Measurements from ENCODE around the gene CTNND2.
A peak's percentile ranks its signal among the peaks of the same experiment; 100 is the strongest.
"Not testable (repeated sequence)": the region's sequence is repeated elsewhere in the genome, so short reads cannot be mapped to it uniquely, and the experiment has no call there.

The CTNND2 gene

GRCh38 chr5:11467588-11467987 lies 436.7 kb downstream of the CTNND2 start:
- DNase-seq (ENCODE audit: low read depth, low spot score): peak; percentile 52

DNA sequence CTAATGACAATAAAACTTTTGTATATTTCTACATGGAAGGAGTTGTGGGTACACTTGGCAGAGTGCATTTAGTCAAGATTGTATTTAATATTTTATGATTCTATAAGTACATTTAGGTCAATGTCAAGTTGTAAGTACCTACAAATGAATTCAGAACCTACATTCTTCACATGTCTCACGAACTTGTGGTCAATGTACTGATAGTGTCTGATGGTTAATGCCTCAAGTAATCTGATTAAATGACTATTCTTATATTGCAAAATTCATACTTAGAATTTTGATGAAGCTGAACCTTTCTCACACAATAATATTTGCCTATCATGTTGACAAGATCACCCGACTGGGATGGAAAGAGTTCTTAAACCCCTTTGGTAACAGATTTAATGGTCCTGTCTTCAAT lies 444.5 kb downstream of the CTNND2 start:
- DNase-seq (ENCODE audit: low read depth, low spot score): no peak

GRCh38 chr5:11455505-11455904 lies 448.7 kb downstream of the CTNND2 start:
- no peak for DNase-seq (ENCODE audit: low read depth, low spot score)

GRCh38 chr5:11452852-11453251 lies 451.4 kb downstream of the CTNND2 start:
- peak; percentile 13 for DNase-seq (ENCODE audit: low read depth, low spot score)

GRCh38 chr5:11449966-11450365 lies 454.3 kb downstream of the CTNND2 start:
- no peak for DNase-seq (ENCODE audit: low read depth, low spot score)

DNA sequence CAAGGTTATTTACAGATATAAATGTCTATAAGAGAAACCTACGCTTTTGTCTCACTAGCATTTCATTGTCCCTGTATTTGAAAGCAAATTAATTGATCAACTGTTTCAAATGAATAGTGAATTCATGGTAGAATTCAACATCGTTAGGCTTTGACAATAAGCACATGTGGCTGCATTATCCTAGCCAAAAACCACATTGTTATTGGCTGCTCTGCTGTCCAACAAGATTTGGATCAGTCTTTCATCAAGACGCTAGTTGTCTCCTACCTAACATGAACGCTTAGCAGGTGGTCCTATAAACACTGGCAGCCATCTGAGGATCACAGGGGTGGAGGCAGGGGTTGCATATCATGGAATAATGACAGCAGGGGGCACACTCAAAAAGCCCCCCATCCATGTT lies 455.0 kb downstream of the CTNND2 start:
- DNase-seq (ENCODE audit: low read depth, low spot score): no peak

- DNase-seq (ENCODE audit: low read depth, low spot score): peak; percentile 3
Observed at GRCh38 chr5:11443831-11444230, 460.4 kb downstream of the CTNND2 start.

DNA sequence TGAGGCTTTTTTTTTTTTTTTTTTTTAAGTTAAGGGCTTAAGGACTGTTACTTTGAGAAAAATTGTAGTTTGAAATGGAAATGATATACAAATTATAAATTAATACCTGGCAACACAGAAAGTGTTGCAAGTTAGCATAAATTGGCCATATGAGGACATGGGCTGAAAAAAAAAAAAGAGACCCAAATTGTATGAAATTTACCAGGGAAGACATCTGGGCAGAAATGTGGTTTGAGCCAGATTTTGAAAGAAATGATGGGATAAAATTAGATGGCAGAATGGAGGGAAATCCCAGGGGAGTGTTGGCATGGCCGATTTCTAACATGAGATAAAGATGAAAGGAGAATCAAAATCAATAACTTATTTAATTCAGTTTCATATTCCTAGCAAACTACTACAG lies 472.1 kb downstream of the CTNND2 start:
- no peak for DNase-seq (ENCODE audit: low read depth, low spot score)

- DNase-seq (ENCODE audit: low read depth, low spot score): no peak
Observed at GRCh38 chr5:11429254-11429653, 475.0 kb downstream of the CTNND2 start.

GRCh38 chr5:11427569-11427968 lies 476.7 kb downstream of the CTNND2 start:
- no peak for DNase-seq (ENCODE audit: low read depth, low spot score)

GRCh38 chr5:11426442-11426841 lies 477.8 kb downstream of the CTNND2 start:
- no peak for DNase-seq (ENCODE audit: low read depth, low spot score)

GRCh38 chr5:11422342-11422741 lies 481.9 kb downstream of the CTNND2 start:
- DNase-seq (ENCODE audit: low read depth, low spot score): no peak

GRCh38 chr5:11420969-11421368 lies 483.3 kb downstream of the CTNND2 start:
- no peak for DNase-seq (ENCODE audit: low read depth, low spot score)

DNA sequence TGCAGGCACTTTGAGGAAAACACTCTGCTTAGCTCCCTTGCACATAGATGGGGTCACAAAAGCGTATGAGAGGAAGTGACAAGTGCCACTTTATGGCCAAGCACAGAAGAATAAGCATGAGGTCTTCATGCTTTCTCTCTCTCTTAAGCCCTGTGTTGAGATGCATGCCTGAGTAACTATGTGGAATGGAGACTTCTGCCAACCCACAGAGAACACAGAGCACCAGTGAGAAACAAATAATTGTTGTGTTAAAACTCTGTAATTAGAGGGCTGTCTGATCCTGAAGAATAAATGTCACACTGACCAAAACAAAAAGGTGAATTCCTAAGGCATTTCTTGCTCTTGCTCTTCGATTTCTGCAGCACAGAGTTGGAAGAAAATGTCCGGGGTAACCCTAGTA lies 488.5 kb downstream of the CTNND2 start:
- peak; percentile 87 for DNase-seq (ENCODE audit: low read depth, low spot score)

DNA sequence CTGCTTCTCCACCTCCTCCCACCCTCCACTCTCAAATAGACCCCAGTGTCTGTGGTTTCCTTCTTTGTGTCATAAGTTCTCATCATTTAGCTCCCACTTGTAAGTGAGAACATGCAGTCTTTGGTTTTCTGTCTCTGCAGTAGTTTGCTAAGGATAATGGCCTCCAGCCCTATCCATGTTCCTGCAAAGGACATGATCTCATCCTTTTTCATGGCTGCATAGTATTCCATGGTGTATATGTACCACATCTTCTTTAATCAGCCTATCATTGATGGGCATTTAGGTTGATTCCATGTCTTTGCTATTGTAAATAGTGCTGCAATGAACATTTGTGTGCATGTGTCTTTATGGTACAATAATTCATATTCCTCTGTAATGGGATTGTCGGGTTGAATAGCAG lies 489.5 kb downstream of the CTNND2 start:
- DNase-seq (ENCODE audit: low read depth, low spot score): not testable (repeated sequence)

- no peak for DNase-seq (ENCODE audit: low read depth, low spot score)
Observed at GRCh38 chr5:11411621-11412020, 492.6 kb downstream of the CTNND2 start.

DNA sequence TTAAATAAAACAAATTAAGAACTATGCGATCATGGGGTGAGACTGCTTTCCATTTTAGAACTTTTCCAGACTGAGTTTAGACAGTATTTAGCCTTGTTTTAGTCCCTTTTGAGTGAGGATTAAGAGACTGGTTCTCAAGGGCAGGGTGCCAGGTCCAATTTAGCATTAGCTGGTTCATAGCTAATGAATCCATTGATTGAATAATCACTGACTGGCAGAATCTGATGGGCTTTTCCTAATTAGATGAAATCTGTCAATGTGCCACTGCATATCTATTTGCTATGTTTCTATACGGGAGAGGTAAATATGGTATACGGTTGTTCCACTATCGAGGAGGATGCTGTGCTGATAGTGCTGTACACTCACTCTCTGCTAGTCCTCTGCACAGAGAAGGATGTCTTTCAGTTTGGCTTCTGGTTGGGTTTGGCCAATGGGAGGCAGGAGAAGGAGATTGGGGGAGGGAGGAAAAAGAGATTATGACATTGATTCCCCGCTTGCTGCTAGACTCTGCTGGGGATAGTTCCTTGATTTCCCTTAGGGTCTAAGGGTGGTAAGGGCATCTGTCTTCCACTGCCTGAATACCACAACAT lies 496.6 kb downstream of the CTNND2 start:
- peak; percentile 16 for DNase-seq (ENCODE audit: low read depth, low spot score)

- no peak for DNase-seq (ENCODE audit: low read depth, low spot score)
Observed at GRCh38 chr5:11400316-11400715, 503.9 kb downstream of the CTNND2 start.

DNA sequence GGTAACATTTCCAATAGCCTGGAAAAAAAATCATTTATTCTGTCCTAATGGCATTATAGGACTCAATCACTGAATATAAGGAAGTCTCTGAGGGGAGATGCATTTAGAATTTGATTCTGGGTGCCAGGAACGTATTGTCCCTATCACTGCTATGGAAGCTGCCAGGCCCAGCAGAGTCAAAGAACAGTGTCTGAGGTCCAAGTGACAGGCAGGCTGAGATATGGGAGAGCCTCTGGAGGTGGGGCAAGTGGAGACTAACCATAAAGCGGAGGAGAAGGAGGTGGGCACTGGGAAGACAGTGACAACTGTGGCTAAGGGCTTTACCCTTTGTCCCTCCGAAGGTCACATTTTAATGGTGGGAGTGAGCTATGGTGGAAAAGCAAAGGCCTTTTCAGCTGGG lies 505.5 kb downstream of the CTNND2 start:
- no peak for DNase-seq (ENCODE audit: low read depth, low spot score)

DNA sequence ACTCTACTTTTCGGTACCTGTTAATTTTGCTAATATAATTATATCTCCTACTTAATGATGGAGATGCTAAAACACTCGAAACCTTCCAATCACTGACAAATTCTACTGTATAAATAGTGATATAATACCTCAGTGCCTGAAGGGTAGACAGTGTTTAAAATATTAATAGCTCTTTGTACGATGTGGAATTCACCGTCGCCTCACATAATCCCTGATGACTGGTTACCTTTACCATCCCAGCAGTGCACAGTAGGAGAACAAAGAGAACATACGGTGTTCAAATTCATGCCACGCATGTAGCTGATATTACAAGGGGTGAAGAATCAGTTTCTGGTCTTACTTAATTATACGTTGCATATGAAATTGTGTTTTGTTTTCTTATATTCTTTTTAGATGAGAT lies 506.7 kb downstream of the CTNND2 start:
- no peak for DNase-seq (ENCODE audit: low read depth, low spot score)

- DNase-seq (ENCODE audit: low read depth, low spot score): no peak
Observed at GRCh38 chr5:11396917-11397316, 507.3 kb downstream of the CTNND2 start.

GRCh38 chr5:11394933-11395332 lies 509.3 kb downstream of the CTNND2 start:
- DNase-seq (ENCODE audit: low read depth, low spot score): no peak

DNA sequence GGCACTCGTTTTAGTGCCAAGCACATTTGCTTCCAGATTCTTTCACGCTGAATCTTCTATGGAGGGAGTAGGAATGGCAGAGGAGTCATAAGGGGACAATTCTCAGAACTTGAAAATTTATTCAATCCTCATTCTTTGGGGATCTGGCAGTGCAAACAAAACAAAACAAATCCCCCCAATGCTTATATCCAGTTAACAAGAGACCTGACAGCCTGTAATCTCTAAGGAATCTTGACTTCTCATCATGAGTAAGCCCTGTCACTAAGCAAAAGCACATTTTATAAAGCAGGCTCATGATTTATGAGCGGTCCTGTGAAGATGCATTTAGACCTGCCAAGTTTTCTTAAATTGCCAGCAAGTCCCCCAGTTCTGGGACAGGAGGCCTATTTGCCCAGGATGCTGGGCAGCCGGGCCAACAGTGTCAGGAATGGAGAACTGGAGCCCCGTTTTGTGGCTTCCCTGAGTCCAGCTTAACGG lies 513.9 kb downstream of the CTNND2 start:
- DNase-seq (ENCODE audit: low read depth, low spot score): peak; percentile 63

DNA sequence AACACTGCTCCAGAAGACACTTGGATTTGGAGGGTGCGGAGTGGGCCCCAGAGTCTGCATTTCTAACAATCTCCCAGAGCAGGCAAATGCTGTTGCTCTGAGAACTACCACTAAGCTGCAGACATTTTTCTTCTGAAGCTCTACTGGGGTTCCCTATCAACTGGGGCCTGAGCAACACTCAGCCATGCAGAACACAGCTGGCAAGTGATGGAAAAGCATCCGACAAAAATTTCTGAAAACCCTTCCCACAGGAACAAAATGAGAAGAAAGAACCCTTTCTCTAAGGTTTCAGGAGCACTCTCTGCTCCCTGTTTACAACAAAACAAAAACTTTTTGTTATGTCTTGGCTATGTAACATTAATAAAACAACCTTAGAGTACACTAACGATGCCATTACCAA lies 516.9 kb downstream of the CTNND2 start:
- no peak for DNase-seq (ENCODE audit: low read depth, low spot score)

Measured in astrocyte of the hippocampus (primary cell).